ENCODE results near the gene CCDC50.

DNA sequence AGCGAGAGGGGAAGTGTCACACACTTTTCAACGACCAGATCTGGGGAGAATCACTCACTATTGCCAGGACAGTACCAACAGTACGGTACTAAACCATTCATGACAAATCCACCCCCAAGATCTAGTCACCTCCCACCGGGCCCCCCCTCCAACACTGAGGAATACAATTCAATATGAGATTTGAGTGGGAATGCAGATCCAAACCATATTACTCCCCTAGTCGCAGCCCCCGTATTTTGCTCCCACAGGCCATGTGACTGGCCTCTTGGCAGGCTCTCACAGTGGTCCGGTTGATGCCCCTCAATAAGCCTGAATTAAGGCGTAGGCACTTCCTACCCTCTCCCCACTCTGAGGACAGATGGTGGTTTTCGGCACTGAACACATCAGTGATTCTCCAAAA is 86.4 kb downstream of the CCDC50 start:
- TF ChIP-seq CTCF (conservative IDR thresholded peaks at IDR 0.05) (no peak), ZFX (IDR thresholded peaks at IDR 0.05) (no peak)

All from C4-2B (cell line).